AG04450 (cell line): ENCODE results near the gene ADORA1. TPM values are rescaled to one million over a fixed set of nuclear protein-coding genes. Genes with fewer than 3 reads are reported as not detected.

Experiments used
- CTCF ChIA-PET: fragments of 300-600, 350-600 bp; formaldehyde crosslinking; extraction: SDS; loops from one replicate; lab custom pipeline; 2022; ENCODE audit warnings: antibody characterized with exemption, inconsistent platforms; lab: Charles Lee
- POLR2A ChIA-PET: fragments of 350-600 bp; formaldehyde crosslinking; extraction: SDS; loops from one replicate; lab custom pipeline; 2021; ENCODE audit warnings: antibody characterized with exemption, inconsistent platforms; lab: Yijun Ruan, JAX
- DNase-seq: peaks from one replicate; pipeline ENCODE4 v3.0.0-alpha.2; 2011; ENCODE audit warnings: low read depth, low spot score
- H3K27ac ChIP-seq: one replicate; pipeline ENCODE4 v1.5.1; 2012; ENCODE audit warnings: low read depth, low read length, control low read depth
- H3K27me3 ChIP-seq: one replicate; pipeline ENCODE4 v1.6.0; 2012; ENCODE audit warnings: low read length; ENCODE audit not compliant: control insufficient read depth, insufficient read depth
- H3K4me3 ChIP-seq: 2 replicates; pipeline ENCODE4 v1.5.1; 2011; ENCODE audit warnings: mild to moderate bottlenecking, low read depth, low read length, control low read depth
- H3K9me3 ChIP-seq: 2 replicates; pipeline ENCODE4 v1.5.1; 2012; ENCODE audit warnings: low read length; ENCODE audit not compliant: control insufficient read depth, insufficient read depth
- polyA plus RNA-seq: library from polyadenylated mRNA; depleted of rRNA; stranded (reverse); fragments of >200 nt; gene quantifications from 2 replicates; pipeline ENCODE4 v1.2.3, GENCODE V29; 2011
- TF ChIP-seq, protein P1 (sequence below): IDR thresholded peaks from 2 replicates; pipeline ENCODE4 v1.5.1; 2011; ENCODE audit warnings: low read depth, low read length, control low read depth, inconsistent platforms

The ADORA1 gene
- polyA plus RNA-seq, 1 experiment, result 1.7 TPM

DNA sequence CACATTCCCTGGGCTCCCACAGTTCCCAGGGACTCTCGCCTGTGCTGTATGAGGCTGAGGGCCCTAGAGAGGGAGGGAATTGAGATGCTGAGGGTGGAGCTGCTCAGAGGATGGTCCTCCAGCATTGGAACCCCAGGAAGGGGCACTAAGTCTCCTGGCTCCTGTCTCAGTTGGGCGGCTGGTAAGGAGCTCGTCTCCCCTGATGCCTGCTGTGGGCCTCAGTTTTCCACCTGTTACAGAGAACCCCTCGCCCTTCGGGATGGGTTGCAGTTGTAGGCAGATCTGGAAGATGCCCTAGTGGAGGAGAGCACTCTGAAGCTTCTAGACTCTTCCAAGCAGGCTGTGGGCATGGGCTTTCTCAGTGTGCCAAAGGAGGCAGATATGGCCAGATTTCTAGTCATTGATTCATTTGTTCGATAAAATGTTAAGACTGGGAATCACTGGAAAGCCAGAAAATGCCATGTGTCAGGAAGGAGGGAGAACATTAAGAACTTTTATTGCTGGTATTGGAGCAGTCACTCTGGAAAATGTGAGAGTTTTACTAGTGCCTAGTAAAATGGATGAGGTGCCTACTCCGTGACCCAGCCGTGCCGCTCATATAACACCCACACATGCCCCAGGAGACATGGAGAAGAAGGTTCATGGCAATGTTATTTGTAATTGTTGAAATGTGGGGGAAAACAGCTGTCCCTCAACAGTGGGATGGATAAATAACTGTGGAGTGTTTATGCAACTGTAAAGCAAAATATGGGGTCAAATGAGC, 48.9 kb downstream of the ADORA1 start:
- TF ChIP-seq, protein P1, sequence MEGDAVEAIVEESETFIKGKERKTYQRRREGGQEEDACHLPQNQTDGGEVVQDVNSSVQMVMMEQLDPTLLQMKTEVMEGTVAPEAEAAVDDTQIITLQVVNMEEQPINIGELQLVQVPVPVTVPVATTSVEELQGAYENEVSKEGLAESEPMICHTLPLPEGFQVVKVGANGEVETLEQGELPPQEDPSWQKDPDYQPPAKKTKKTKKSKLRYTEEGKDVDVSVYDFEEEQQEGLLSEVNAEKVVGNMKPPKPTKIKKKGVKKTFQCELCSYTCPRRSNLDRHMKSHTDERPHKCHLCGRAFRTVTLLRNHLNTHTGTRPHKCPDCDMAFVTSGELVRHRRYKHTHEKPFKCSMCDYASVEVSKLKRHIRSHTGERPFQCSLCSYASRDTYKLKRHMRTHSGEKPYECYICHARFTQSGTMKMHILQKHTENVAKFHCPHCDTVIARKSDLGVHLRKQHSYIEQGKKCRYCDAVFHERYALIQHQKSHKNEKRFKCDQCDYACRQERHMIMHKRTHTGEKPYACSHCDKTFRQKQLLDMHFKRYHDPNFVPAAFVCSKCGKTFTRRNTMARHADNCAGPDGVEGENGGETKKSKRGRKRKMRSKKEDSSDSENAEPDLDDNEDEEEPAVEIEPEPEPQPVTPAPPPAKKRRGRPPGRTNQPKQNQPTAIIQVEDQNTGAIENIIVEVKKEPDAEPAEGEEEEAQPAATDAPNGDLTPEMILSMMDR, result no peak
- no peak for DNase-seq
- peaks cover 2% of the 10 kb centered on the region; the same call in 1 of the 2 replicates for H3K9me3 ChIP-seq
- ChIA-PET CTCF (interaction anchor here (2.0 to 2.4 kb wide), 2 partner anchors 91 to 136 kb away, joined by 4 to 8 read pairs; no protein-coding TSS in a partner anchor), POLR2A (no interaction called here)
- no peak overlapping the region for H3K27ac ChIP-seq
- no peak overlapping the region for H3K4me3 ChIP-seq
- H3K27me3 ChIP-seq, result peaks cover 8% of the 10 kb centered on the region

DNA sequence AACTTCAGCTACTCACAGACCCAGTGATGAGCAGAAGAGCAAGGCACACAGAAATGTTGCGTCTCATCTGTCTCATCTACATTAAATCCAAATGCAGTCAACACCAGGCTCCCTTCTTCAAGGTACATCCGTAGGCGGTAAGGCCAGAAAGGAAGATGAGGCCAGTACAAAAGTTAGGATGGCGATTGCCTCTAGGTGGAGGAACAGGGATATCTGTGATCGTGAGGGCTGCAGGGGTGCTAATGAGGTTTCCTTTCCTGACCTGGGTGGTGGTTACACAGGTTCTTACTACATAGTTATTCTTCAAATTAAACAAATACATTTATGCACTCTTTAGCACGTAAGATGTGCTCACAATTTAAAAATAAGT, 49.5 kb downstream of the ADORA1 start:
- Histone ChIP-seq H3K9me3 (no peaks in the 10 kb centered on the region), H3K27ac (no peak overlapping the region), H3K4me3 (no peak overlapping the region), H3K27me3 (peaks cover 8% of the 10 kb centered on the region)
- no peak for DNase-seq
- TF ChIP-seq, protein P1, result no peak
- CTCF ChIA-PET, result interaction anchor here (2.0 to 2.4 kb wide), 2 partner anchors 90 to 137 kb away, joined by 4 to 8 read pairs; no protein-coding TSS in a partner anchor
- POLR2A ChIA-PET, result no interaction called here

DNA sequence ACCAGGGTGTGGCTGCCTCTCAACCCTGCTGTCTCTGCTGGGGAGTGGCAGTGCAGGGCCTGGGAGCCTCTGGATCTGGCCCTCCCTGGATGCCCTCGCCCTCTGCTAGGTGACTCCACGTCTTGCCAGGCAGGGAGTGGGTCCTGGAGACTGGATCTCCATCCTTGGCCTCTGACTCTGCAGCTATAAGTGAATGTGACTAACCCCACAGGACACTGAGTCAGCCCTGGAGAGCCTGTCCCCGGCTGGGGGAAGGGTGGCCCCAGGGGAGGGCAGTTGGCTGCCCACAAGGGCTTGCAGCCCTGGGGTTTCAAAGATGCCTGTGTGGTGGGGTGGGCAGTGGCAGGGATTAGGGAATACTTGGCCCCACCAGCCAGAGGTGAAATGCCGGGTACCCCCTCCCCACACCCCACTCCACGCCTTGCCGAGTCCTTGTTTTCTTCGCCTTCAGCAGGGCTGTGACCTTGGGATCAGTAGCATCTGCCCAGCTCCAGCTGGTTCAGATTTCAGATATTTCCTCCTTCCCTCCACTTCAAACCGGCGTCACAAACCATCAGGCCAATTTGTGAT, 50.0 kb downstream of the ADORA1 start:
- ChIA-PET CTCF (interaction anchor here (1.5 kb wide), 1 partner anchor 91 kb away, joined by 3 read pairs; no protein-coding TSS in a partner anchor), POLR2A (no interaction called here)

DNA sequence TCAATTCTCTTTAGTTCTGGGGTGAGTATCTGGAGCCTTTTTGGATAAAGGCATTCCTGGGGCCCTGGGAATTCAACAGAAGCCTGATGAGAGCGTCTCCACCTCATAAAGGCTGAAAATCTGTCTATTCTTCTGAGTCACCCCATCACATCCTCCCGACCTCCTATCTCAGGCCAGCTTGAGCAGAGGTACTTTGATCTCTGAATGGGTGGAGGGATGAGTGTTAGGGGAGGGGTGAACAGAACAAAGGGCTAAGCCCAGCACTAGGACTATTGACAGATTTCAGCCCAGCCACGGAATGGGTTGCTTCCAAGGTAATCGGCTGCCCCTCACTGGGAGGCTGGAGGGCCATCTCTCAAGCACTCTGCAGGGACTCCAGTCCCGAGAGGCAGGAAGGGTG, 50.6 kb downstream of the ADORA1 start:
- Histone ChIP-seq H3K27me3 (peaks cover 8% of the 10 kb centered on the region), H3K4me3 (no peak overlapping the region), H3K9me3 (no peaks in the 10 kb centered on the region), H3K27ac (peak overlapping the region; percentile 31)
- POLR2A ChIA-PET, result no interaction called here
- TF ChIP-seq, protein P1, result no peak
- CTCF ChIA-PET, result interaction anchor here (1.5 to 1.7 kb wide), 2 partner anchors 91 to 139 kb away, joined by 3 to 5 read pairs; no protein-coding TSS in a partner anchor
- DNase-seq, result no peak

More for the DNA sequence above, 50.0 kb downstream of the ADORA1 start:
- Histone ChIP-seq H3K27ac (peak overlapping the region; percentile 31), H3K27me3 (peaks cover 8% of the 10 kb centered on the region), H3K4me3 (no peak overlapping the region), H3K9me3 (no peaks in the 10 kb centered on the region)
- TF ChIP-seq, protein P1, result no peak
- no peak for DNase-seq
